ENCODE results near the gene KLC4. TPM values are rescaled to one million over a fixed set of nuclear protein-coding genes. Genes with fewer than 3 reads are reported as not detected.

Gene KLC4
- polyA plus RNA-seq: 10 to 100 TPM in 1 of 2 donors, 1 to 10 TPM in 1; 8.4 to 15.3 TPM

DNA sequence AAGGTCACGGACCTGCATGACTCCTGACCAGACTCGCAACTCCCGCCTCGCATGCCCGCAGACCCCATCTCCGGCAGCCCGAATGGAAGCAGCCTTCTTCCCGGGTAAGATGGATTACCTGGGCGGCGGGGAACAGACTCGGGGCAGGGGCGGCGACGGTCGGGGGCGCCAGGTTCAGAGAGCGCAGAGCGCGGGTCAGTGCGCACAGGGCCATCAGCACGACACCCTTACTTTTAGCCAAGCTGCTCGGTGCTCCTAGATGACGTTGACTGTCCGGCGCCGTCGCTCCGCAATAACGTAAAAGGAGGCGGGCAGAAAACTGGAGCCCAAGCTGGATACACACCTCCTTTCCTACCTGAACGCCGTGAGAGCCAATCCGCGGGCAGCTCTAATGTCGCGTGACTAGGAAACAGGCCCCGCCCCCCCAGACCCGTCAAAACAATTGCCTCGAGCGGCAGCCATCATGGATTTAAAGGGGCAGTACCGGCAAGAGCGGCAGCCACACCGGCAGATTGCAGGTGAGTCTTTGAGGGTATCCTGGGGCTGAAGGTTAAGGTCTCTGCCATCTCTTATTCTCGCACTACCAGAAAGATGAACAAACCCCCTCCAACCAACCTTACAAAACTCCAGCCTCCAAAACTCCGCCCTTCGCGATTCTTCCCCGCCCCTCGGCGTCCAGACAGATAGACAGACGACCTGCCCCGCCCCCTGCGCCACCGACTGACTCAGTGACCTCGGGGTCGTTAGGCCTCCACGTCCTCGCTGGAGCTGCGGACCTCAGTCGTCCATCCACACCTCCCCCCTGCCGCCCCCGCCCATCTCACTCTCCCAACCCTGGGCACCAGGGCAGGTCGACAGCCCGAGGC is at the start of gene KLC4, which contains the start of gene MRPL2:
TSS of gene KLC4 (plus strand) at position 464 of the 866 bp plus-strand sequence. CDS start 1,705 bp downstream, outside the sequence.
TSS of gene MRPL2 (minus strand) at position 267 of the 866 bp plus-strand sequence. CDS start at position 214, 53 bp downstream.
- peaks cover 0 to 2% of the 10 kb centered on the region in 2 donors for H3K4me1 ChIP-seq (ENCODE audit: control insufficient read depth in 2 of 2, insufficient read depth in 2 of 2, low read length in 1 of 2)
- peak within 1 kb of the TSS; percentile 87 to 98 for H3K4me3 ChIP-seq (ENCODE audit: low read depth in 1 of 2, low read length in 2 of 2)
- H3K27me3 ChIP-seq (ENCODE audit: control insufficient read depth in 1 of 2, insufficient read depth in 2 of 2, low read length in 2 of 2): no peaks in the 10 kb centered on the region
- no peaks in the 10 kb centered on the region for H3K9me3 ChIP-seq (ENCODE audit: control insufficient read depth in 2 of 2, insufficient read depth in 1 of 2, low read depth in 1 of 2, low read length in 1 of 2)
- H3K36me3 ChIP-seq (ENCODE audit: control insufficient read depth in 2 of 2, insufficient read depth in 2 of 2, low read length in 1 of 2): peaks cover 0 to 18% of the 10 kb centered on the region in 2 donors
- WGBS, 2 donors: 0 to 1% methylated on average over 61 to 64 of the region's 64 CpGs
- H3K27ac ChIP-seq (ENCODE audit: low read depth in 2 of 2, low read length in 1 of 2): peak within 1 kb of the TSS; percentile 85 to 90

DNA sequence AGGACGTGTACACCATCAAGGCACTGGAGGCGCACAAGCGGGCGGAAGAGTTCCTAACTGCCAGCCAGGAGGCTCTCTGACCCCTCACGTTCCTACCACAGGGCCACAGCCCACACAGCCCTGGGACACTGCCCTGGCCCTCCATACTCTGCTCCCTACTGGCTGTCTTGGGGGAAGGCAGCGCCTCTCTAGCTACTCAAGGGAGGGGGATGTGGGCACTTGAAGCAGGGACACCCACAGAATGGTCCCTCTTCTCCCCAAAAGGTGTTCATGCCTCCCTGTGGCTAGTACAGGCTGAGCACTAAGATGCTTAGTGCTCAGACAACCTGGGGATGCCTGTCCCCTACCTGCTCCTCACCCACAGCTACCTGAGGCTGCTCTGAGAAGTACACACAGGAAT is 48.2 kb upstream of the KLC4 start:
- Histone ChIP-seq H3K27me3 (ENCODE audit: control insufficient read depth in 1 of 2, insufficient read depth in 2 of 2, low read length in 2 of 2) (no peaks in the 10 kb centered on the region), H3K27ac (ENCODE audit: low read depth in 2 of 2, low read length in 1 of 2) (no peak overlapping the region), H3K36me3 (ENCODE audit: control insufficient read depth in 2 of 2, insufficient read depth in 2 of 2, low read length in 1 of 2) (peaks cover 21 to 46% of the 10 kb centered on the region in 2 donors), H3K4me1 (ENCODE audit: control insufficient read depth in 2 of 2, insufficient read depth in 2 of 2, low read length in 1 of 2) (peaks cover 2% of the 10 kb centered on the region in 2 donors), H3K4me3 (ENCODE audit: low read depth in 1 of 2, low read length in 2 of 2) (no peak overlapping the region), H3K9me3 (ENCODE audit: control insufficient read depth in 2 of 2, insufficient read depth in 1 of 2, low read depth in 1 of 2, low read length in 1 of 2) (no peaks in the 10 kb centered on the region)
- WGBS, 2 donors: 76 to 80% methylated on average over 6 of the region's 6 CpGs

DNA sequence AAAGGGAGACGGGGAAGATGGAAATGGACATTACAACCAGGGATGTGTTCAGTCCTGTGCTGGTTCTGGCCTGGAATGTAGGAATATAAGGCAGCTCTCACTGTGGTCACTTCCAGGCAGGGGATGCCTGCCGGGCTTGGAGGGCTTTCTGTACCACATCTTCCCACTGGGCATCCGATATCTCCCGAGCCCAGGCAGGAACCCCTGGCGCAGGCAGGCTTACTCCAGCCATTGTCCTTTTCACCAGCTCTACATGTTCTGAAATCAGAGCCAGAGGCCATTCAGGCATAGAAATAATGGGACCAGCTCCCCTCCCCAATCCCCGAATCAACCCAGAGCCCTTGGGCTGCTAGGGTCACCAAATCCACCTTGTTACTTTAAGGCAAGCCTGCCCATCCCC is 47.1 kb upstream of the KLC4 start:
- Histone ChIP-seq H3K27ac (ENCODE audit: low read depth in 2 of 2, low read length in 1 of 2) (no peak overlapping the region), H3K36me3 (ENCODE audit: control insufficient read depth in 2 of 2, insufficient read depth in 2 of 2, low read length in 1 of 2) (peaks cover 17 to 38% of the 10 kb centered on the region in 2 donors), H3K27me3 (ENCODE audit: control insufficient read depth in 1 of 2, insufficient read depth in 2 of 2, low read length in 2 of 2) (no peaks in the 10 kb centered on the region), H3K9me3 (ENCODE audit: control insufficient read depth in 2 of 2, insufficient read depth in 1 of 2, low read depth in 1 of 2, low read length in 1 of 2) (no peaks in the 10 kb centered on the region), H3K4me3 (ENCODE audit: low read depth in 1 of 2, low read length in 2 of 2) (no peak overlapping the region), H3K4me1 (ENCODE audit: control insufficient read depth in 2 of 2, insufficient read depth in 2 of 2, low read length in 1 of 2) (peaks cover 2 to 10% of the 10 kb centered on the region in 2 donors)
- WGBS, 2 donors: 70 to 76% methylated on average over 6 of the region's 6 CpGs

DNA sequence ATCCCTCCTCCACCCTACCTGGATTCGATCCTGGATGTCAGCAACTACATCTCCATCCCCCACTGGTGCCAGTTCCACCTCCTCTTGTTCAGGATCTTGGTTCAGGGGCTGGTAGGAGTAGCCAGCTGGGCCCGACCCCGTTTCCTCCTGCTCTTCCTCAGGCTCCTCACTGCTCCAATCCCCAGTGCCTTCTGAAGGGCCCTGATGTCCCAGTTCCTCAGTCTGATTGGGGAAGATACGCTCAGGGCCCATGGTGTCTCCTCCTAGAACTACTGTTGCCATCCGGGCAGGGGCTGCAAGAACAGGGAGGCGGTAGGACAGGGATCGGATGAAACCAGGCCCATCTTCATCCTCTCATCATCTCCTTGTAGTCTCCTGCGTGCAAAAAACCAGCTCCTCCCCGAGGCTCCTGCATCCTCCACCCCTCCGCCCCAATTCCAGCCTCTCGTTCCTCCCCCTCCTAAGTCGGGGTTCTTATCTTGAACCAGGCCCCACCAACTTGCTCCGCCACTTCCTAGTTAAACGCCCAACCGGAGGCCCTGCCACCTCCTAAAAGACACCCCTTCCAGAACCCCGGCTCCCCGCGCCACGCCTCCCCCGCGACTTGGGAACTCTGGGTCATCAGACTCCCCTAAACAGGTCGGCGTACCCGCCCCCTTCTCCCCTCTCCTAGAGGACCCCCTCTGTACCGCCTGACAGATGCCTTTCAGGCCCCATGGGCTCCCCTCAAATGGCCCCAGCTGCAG is 46.2 kb upstream of the KLC4 start:
- peak overlapping the region; percentile 60 to 64 for H3K4me3 ChIP-seq (ENCODE audit: low read depth in 1 of 2, low read length in 2 of 2)
- no peaks in the 10 kb centered on the region for H3K9me3 ChIP-seq (ENCODE audit: control insufficient read depth in 2 of 2, insufficient read depth in 1 of 2, low read depth in 1 of 2, low read length in 1 of 2)
- H3K27me3 ChIP-seq (ENCODE audit: control insufficient read depth in 1 of 2, insufficient read depth in 2 of 2, low read length in 2 of 2): no peaks in the 10 kb centered on the region
- peaks cover 16 to 38% of the 10 kb centered on the region in 2 donors for H3K36me3 ChIP-seq (ENCODE audit: control insufficient read depth in 2 of 2, insufficient read depth in 2 of 2, low read length in 1 of 2)
- peaks cover 2 to 10% of the 10 kb centered on the region in 2 donors for H3K4me1 ChIP-seq (ENCODE audit: control insufficient read depth in 2 of 2, insufficient read depth in 2 of 2, low read length in 1 of 2)
- 1 to 2% methylated on average over 25 of the region's 25 CpGs for WGBS, 2 donors
- peak overlapping the region; percentile 60 to 88 for H3K27ac ChIP-seq (ENCODE audit: low read depth in 2 of 2, low read length in 1 of 2)

DNA sequence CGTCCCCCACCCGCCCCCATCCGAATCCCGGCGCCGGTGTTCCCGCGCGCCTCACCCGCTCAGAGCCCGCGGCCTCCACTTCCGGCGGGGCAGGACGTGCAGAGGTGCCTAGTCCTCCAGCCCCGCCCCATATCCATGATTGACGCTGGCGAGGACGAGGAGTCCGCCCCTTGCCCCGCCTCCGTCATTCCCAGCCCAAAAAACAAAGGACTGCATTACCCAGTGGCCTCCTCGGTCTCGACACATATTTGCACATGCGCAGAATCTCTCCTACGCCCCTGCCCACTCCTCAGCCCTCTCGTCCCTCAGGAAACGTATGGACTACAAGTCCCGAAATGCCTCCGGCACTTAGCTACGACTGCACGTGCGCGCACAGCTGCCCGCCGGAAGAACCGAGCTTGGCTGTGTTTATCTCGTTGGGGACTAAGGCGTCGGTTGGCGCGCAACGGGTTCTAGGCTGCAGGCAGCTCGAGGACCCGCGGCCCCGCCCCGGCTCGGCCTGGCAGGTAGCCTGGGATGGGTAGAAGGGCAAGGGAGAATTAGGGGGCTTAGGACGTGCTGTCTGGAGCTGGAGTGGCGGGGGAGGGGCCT is 45.5 kb upstream of the KLC4 start, which contains the start of the genes KLHDC3 and MEA1:
TSS of gene KLHDC3 (plus strand) at position 407 of the 591 bp plus-strand sequence. CDS start 2,944 bp downstream, outside the sequence.
TSS of gene MEA1 (minus strand) at position 104 of the 591 bp plus-strand sequence. CDS start 133 bp downstream, outside the sequence.
- H3K27me3 ChIP-seq (ENCODE audit: control insufficient read depth in 1 of 2, insufficient read depth in 2 of 2, low read length in 2 of 2): no peaks in the 10 kb centered on the region
- peaks cover 2 to 10% of the 10 kb centered on the region in 2 donors for H3K4me1 ChIP-seq (ENCODE audit: control insufficient read depth in 2 of 2, insufficient read depth in 2 of 2, low read length in 1 of 2)
- WGBS, 2 donors: 0 to 1% methylated on average over 50 to 51 of the region's 51 CpGs
- peak within 1 kb of the TSS; percentile 74 to 88 for H3K27ac ChIP-seq (ENCODE audit: low read depth in 2 of 2, low read length in 1 of 2)
- peaks cover 12 to 40% of the 10 kb centered on the region in 2 donors for H3K36me3 ChIP-seq (ENCODE audit: control insufficient read depth in 2 of 2, insufficient read depth in 2 of 2, low read length in 1 of 2)
- H3K4me3 ChIP-seq (ENCODE audit: low read depth in 1 of 2, low read length in 2 of 2): peak within 1 kb of the TSS; percentile 60 to 70
- H3K9me3 ChIP-seq (ENCODE audit: control insufficient read depth in 2 of 2, insufficient read depth in 1 of 2, low read depth in 1 of 2, low read length in 1 of 2): no peaks in the 10 kb centered on the region

DNA sequence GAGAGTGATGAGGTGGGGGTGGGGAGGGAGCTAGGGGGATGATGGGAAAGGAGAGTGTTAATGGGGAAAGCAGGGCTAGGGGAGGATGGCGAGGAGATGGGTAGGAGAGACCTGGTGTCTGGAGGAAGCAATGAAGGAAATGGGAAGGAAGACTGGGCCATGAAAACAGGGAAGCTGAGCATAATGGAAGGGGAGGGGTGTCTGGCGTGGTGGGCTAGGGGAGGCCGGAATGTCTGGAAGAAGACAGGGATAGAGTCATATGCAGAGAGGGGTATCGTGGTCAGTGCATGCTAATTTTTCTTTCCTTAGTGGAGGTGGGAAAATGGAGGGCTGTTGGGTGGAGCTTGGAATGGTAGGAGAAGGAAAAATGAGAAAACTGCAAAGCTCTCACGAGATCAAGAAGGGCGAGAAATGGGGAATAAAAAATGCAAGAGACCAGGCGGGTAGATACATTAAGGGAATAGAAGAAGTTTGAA is 45.0 kb upstream of the KLC4 start:
- H3K4me3 ChIP-seq (ENCODE audit: low read depth in 1 of 2, low read length in 2 of 2): peak overlapping the region; percentile 58 to 70
- H3K9me3 ChIP-seq (ENCODE audit: control insufficient read depth in 2 of 2, insufficient read depth in 1 of 2, low read depth in 1 of 2, low read length in 1 of 2): no peaks in the 10 kb centered on the region
- peaks cover 2 to 10% of the 10 kb centered on the region in 2 donors for H3K4me1 ChIP-seq (ENCODE audit: control insufficient read depth in 2 of 2, insufficient read depth in 2 of 2, low read length in 1 of 2)
- no peaks in the 10 kb centered on the region for H3K27me3 ChIP-seq (ENCODE audit: control insufficient read depth in 1 of 2, insufficient read depth in 2 of 2, low read length in 2 of 2)
- peak overlapping the region; percentile 58 to 74 for H3K27ac ChIP-seq (ENCODE audit: low read depth in 2 of 2, low read length in 1 of 2)
- H3K36me3 ChIP-seq (ENCODE audit: control insufficient read depth in 2 of 2, insufficient read depth in 2 of 2, low read length in 1 of 2): peaks cover 11 to 42% of the 10 kb centered on the region in 2 donors
- 0 to 1% methylated on average over 7 of the region's 7 CpGs for WGBS, 2 donors

DNA sequence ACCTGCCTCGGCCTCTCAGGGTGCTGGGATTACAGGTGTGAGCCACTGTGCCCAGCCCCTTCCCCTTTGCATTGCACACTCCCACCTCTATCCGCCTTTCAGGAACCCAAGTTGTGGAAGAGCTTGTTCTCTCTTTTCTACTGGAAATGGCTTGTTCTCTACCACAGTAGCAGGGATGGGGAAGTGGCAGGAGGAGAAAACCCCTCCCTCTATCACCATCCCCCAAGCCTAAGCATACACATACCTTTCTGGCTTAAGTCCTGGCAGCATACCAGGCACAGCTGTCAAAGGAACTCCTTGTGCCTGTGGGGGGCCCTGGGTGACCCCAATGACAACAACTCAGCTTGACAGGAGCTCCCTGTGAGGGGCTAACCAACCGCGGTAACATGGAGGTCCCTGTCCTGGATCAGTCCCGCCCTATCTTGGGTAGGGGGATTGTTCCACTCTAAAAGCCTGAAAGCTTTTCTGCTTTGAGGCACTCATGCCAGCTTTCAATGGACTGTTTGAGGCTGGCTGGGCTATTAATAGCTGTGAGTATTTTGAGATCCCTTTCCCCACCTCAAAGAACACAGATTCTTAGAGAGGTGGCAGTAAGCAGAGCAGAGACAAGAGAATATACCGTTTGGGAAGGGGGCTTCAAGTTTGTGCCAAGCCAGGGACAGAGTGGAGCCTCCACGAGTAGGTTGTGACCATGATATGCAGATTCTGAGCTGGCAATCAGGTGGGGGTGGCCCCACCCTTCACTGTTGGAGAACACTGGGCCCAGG is 43.1 kb upstream of the KLC4 start:
- Histone ChIP-seq H3K27me3 (ENCODE audit: control insufficient read depth in 1 of 2, insufficient read depth in 2 of 2, low read length in 2 of 2) (no peaks in the 10 kb centered on the region), H3K4me1 (ENCODE audit: control insufficient read depth in 2 of 2, insufficient read depth in 2 of 2, low read length in 1 of 2) (peaks cover 6 to 12% of the 10 kb centered on the region in 2 donors), H3K9me3 (ENCODE audit: control insufficient read depth in 2 of 2, insufficient read depth in 1 of 2, low read depth in 1 of 2, low read length in 1 of 2) (no peaks in the 10 kb centered on the region), H3K36me3 (ENCODE audit: control insufficient read depth in 2 of 2, insufficient read depth in 2 of 2, low read length in 1 of 2) (peaks cover 4 to 27% of the 10 kb centered on the region in 2 donors), H3K4me3 (ENCODE audit: low read depth in 1 of 2, low read length in 2 of 2) (no peak overlapping the region), H3K27ac (ENCODE audit: low read depth in 2 of 2, low read length in 1 of 2) (no peak overlapping the region)
- WGBS, 2 donors: 73 to 75% methylated on average over 7 of the region's 7 CpGs

DNA sequence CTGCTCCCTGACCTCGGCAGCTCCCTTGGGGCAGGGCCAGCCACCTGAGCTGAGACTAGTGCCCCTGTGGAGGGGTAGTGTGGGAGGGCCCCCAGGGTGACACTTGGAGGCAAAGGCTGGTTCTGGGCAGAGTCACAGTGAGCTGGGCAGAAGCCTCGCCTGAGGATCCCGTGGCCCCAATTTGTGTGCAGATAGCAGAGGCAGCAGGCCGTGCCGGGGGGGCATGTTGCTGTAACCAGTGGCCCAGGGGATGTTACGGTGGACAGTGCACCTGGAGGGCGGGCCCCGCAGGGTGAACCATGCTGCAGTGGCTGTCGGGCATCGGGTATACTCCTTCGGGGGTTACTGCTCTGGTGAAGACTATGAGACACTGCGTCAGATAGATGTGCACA is 42.5 kb upstream of the KLC4 start:
- Histone ChIP-seq H3K27ac (ENCODE audit: low read depth in 2 of 2, low read length in 1 of 2) (no peak overlapping the region), H3K9me3 (ENCODE audit: control insufficient read depth in 2 of 2, insufficient read depth in 1 of 2, low read depth in 1 of 2, low read length in 1 of 2) (no peaks in the 10 kb centered on the region), H3K4me1 (ENCODE audit: control insufficient read depth in 2 of 2, insufficient read depth in 2 of 2, low read length in 1 of 2) (peaks cover 6 to 12% of the 10 kb centered on the region in 2 donors), H3K4me3 (ENCODE audit: low read depth in 1 of 2, low read length in 2 of 2) (no peak overlapping the region), H3K27me3 (ENCODE audit: control insufficient read depth in 1 of 2, insufficient read depth in 2 of 2, low read length in 2 of 2) (no peaks in the 10 kb centered on the region), H3K36me3 (ENCODE audit: control insufficient read depth in 2 of 2, insufficient read depth in 2 of 2, low read length in 1 of 2) (peaks cover 4 to 21% of the 10 kb centered on the region in 2 donors)
- WGBS, 2 donors: 89 to 91% methylated on average over 12 of the region's 12 CpGs
